ENCODE results near the gene MRFAP1.
"Not testable (repeated sequence)": the region's sequence is repeated elsewhere in the genome, so short reads cannot be mapped to it uniquely, and the experiment has no call there.

The MRFAP1 gene

GRCh38 chr4:6612961-6613675, 27.4 kb upstream of the MRFAP1 start:
- no peak for DNase-seq

- DNase-seq, result no peak
Observed at GRCh38 chr4:6613676-6614651, 26.5 kb upstream of the MRFAP1 start.

DNA sequence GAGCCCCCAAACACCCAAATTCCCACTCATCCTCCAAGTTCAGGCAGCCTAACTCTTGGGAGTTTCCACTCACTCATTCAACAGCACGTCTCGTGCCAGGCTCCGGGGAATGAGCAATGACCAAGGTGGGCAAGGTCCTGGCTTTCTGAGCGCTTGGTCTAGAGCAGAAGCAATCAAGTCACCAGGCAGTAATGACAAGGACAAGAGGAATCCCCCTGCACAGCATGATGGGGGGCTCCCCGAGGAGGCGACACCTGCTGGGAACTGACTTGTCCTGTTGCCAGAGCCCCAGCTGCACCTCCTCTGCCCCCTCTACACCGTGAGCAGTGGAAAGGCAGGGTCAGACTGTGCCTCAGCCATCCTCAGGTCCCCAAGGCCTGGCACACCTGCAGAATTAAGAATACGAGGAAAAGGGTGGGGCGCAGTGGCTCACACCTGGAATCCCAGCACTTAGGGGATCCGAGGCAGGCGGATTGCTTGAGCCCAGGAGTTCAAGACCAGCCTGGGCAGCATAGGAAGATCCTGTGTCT, 25.7 kb upstream of the MRFAP1 start:
- no peak for DNase-seq

GRCh38 chr4:6616087-6616995, 24.1 kb upstream of the MRFAP1 start:
- no peak for DNase-seq

GRCh38 chr4:6617246-6617645, 23.2 kb upstream of the MRFAP1 start:
- DNase-seq, result no peak

DNA sequence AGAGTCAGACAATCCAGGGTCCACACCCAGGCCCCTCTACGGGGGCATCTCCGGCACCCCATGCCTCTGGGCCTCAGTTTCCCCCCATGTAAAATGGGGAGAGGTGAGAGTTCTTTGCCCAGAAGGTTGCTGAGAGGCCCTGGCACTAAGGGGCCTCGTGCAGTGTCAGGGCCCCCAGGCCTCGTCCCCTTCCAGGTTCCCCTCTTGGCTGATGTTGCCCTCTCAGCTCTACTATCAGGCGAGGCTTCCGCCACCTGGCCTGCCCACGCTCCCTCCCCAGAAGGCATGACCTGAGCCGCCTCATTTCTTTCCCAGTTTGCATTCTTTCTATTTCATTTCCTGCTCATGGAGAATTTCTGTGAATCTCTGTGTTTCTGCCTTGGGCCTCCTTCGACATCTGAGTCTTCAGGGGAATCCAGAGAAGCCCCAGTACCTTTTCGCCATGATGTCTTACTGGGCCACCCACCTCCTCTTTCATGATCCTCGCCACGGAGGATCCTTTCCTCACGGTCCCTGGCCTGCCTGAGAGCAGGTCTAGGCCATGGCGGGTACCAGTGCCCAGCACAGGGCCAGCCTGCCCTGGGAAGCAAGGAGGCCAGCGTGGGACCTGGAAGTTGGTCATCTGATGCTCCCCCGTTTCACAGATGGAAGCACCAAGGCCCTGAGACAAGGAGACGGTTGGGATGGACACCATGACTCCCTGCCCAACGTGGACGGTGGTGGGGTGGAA, 21.9 kb upstream of the MRFAP1 start:
- no peak for DNase-seq

DNA sequence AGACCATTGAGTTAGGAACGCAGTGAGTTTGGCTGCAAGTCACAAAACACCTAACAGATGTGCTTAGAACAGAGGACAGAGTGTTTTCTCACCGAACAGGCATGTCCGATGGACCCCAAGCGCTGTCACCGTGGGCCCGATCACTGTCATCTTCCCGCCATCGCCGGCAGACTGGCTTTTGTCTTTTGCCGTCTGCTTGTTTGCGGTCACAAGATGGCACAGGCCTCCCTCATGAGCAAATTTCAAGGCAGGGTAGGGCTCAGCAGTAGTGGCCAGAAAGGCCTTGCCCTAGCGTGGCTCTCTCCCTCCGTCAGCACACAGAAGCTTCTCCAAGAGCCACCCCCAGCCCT, 21.4 kb upstream of the MRFAP1 start:
- no peak for DNase-seq

GRCh38 chr4:6619466-6620255, 20.8 kb upstream of the MRFAP1 start:
- DNase-seq, result no peak

DNA sequence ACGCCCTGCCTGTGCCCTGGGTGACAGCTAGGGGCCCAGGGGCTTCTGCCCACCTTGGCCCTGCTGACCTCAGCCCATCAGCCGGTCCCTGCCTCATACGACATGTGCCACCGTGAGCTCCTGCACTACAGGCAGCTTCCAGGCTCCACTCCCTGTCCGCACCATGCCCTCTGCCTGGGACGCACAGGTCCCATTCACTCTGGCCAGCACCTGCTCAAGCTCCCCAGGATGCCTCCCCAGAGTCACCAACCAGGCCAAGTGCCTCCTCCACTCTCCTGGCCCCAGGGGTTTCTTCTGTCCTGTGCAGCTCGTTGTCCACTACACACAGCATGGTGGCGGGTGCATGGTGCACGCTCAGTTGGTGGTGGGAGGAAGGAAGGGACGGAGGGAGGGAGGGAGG, 20.2 kb upstream of the MRFAP1 start:
- no peak for DNase-seq

- DNase-seq, result peak; percentile 44
Observed at GRCh38 chr4:6620891-6621555, 19.5 kb upstream of the MRFAP1 start.

DNA sequence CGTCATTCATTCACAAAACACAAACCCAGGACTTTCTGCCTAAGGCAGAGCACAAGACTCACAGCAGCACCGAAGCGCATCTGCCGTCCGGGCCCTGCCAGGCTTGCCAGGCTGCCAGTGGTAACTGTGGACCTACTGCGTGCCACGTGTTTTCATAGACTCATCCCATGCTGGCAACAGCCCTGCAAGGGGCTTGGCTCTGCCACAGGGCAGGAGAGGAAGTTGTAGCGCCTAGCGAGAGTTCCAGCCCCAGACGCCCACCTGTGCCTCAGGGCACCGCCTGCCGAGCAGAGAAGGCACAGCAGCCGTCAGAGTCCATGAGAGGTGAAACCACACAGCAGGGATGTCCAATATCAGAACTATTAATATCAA, 18.9 kb upstream of the MRFAP1 start:
- no peak for DNase-seq

DNA sequence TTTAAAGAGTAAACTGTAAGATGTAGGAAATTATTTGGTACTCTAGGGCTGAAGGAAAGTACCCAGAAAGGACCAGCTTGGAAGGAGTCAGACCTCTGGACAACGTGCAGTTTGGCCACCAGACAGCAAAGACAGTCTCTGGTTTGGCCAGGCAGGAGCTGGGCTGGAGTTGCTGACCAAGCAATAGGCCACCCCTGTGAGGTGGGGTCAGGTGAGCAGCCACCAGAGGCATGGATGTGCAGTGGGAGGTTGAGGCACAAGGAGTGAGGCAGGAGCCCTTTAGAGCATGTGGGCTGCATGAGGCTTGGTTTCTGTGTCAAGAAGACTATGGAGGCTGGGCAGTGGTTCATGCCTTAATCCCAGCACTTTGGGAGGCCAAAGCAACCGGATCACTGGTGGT, 17.7 kb upstream of the MRFAP1 start:
- no peak for DNase-seq

GRCh38 chr4:6625256-6625655, 15.2 kb upstream of the MRFAP1 start:
- no peak for DNase-seq

DNA sequence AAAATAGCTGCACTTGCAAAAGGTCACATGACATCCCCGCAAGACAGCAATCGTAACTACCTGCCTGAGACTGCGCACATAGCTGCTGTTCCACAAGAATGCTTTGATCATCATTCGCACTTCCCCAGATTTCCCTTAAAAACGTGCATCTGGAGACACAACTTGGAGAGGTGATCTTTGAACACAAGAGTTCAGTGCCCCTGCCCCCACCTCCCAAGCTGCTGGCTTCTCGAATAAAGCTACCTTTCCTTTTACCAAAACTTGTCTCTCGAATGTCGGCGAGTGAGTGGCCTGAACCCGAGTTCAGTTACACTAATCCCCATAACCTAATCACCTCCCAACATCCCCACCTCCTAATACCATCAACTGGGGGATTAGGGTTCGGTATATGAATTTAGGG, 14.4 kb upstream of the MRFAP1 start:
- no peak for DNase-seq

- no peak for DNase-seq
Observed at GRCh38 chr4:6627832-6628231, 12.7 kb upstream of the MRFAP1 start.

DNA sequence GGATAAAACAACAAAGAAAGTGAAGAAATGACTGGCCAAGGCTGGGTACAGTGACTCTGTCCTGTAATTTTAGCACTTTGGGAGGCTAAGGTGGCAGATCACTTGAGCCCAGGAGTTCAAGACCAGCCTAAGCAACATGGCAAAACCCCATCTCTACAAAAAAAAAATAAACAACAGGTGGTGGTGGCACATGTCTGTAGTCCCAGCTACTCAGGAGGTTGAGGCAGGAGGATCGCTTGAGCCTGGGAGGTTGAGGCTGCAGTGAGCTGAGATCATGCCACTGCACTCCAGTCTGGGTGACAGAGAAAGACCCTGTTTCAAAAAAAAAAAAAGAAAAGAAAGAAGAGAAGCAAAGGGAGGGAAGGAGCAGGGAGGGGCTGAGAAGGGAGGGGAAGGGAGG, 12.0 kb upstream of the MRFAP1 start:
- not testable (repeated sequence) for DNase-seq

GRCh38 chr4:6632125-6632524, 8.4 kb upstream of the MRFAP1 start:
- no peak for DNase-seq

DNA sequence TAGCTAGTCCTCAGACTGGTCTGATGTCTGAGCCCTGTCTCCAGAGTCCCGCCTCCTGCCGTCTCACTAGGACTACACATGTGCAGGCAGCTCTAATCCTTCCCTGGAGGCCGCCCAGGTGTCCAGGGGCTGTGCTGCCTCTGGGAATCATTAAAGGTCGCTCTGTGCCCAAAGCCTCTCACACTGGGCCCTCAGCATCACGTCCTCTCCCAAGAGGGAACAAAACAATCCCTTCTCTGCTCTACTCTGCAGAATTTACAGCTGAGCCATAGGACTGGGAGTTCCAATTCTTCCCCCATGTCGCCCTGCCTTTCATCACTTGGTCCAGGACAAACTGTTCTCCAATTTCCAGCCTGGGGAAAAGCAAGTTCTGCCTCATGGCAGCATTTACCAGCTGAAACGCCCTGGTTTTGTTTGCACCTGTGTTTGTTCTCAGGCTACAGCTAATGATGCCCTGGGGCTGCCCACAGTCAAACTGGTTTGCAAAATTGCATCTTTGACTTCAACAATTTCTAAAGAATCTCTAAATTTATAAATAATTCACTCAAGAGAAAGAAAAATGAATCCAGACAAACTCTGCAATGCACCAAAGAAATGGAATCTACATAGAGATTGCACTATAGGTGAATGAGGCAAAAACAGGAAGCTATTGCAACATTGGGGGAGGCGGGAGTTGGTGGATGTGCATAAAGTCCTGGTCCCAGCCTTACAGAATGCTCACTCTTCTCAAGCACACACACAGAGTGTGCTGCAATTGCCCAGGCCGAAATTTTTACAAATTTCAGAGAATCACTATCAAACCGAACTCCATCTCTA, 7.2 kb upstream of the MRFAP1 start:
- DNase-seq, result no peak

DNA sequence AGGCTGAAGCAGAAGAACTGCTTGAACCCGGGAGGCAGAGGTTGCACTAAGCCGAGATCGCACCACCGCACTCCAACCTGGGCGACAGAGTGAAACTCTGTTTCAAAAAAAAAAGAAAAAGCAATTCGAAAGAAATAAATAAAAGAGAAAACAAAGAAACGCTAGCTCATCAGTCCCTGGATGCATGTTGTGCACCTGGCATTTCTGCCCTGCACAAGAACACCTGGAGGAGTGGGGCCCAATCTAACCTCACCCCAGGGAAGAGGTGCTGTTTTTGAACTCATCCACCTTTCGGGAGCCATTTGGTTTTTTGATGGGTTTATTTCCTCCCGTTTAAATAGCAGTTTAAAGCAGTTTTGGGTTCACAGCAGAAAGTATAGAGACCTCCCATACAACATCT, 5.7 kb upstream of the MRFAP1 start:
- no peak for DNase-seq

- DNase-seq, result no peak
Observed at GRCh38 chr4:6639137-6639680, 1.3 kb upstream of the MRFAP1 start.
